ENCODE data around the gene SORCS2.

GRCh38 chr4:7584606-7585159 lies 392.3 kb downstream of the SORCS2 start:
- TF ChIP-seq CTCF (IDR thresholded peaks at IDR 0.05 in 4 of 5, conservative IDR thresholded peaks at IDR 0.05 in 1 of 5) (no peak), POLR2A (IDR thresholded peaks at IDR 0.05) (no peak)

Data from gastrocnemius medialis (tissue), 4 donors.